ENCODE results near the gene MLXIP. TPM values are rescaled to one million over a fixed set of nuclear protein-coding genes. Genes with fewer than 3 reads are reported as not detected.

Gene MLXIP
- polyA plus RNA-seq, 1 experiment, result 5.8 TPM

- no peaks in the 10 kb centered on the region for H3K9me3 ChIP-seq (ENCODE audit: control insufficient read depth, insufficient read depth, low read length)
- no peak for DNase-seq (ENCODE audit: low read depth, low spot score)
- no peaks in the 10 kb centered on the region for H3K27me3 ChIP-seq (ENCODE audit: control insufficient read depth, insufficient read depth, low read length)
- H3K27ac ChIP-seq (ENCODE audit: low read depth, low read length), result no peak overlapping the region
- no peak overlapping the region for H3K4me3 ChIP-seq (ENCODE audit: low read depth, low read length)
- ChIA-PET POLR2A (no interaction called here), CTCF (interaction anchor here (7.6 kb wide), 1 partner anchor 66 kb away, joined by 106 read pairs; no protein-coding TSS in a partner anchor)
- no peak for TF ChIP-seq CTCF (IDR thresholded peaks at IDR 0.05; ENCODE audit: low read depth, low read length)
Observed at GRCh38 chr12:122058549-122059149, 19.9 kb upstream of the MLXIP start.

GRCh38 chr12:122059203-122059960, 19.2 kb upstream of the MLXIP start:
- Histone ChIP-seq H3K27me3 (ENCODE audit: control insufficient read depth, insufficient read depth, low read length) (no peaks in the 10 kb centered on the region), H3K27ac (ENCODE audit: low read depth, low read length) (no peak overlapping the region), H3K9me3 (ENCODE audit: control insufficient read depth, insufficient read depth, low read length) (no peaks in the 10 kb centered on the region), H3K4me3 (ENCODE audit: low read depth, low read length) (no peak overlapping the region)
- DNase-seq (ENCODE audit: low read depth, low spot score), result no peak
- TF ChIP-seq CTCF (IDR thresholded peaks at IDR 0.05; ENCODE audit: low read depth, low read length), result no peak
- POLR2A ChIA-PET, result no interaction called here
- CTCF ChIA-PET, result interaction anchor here (7.6 kb wide), 1 partner anchor 65 kb away, joined by 106 read pairs; no protein-coding TSS in a partner anchor

- ChIA-PET CTCF (interaction anchor here (0.6 to 7.6 kb wide), 2 partner anchors 64 to 105 kb away, joined by 3 to 106 read pairs; no protein-coding TSS in a partner anchor), POLR2A (no interaction called here)
- Histone ChIP-seq H3K27ac (ENCODE audit: low read depth, low read length) (peak overlapping the region; percentile 11), H3K9me3 (ENCODE audit: control insufficient read depth, insufficient read depth, low read length) (no peaks in the 10 kb centered on the region), H3K27me3 (ENCODE audit: control insufficient read depth, insufficient read depth, low read length) (no peaks in the 10 kb centered on the region), H3K4me3 (ENCODE audit: low read depth, low read length) (no peak overlapping the region)
- no peak for TF ChIP-seq CTCF (IDR thresholded peaks at IDR 0.05; ENCODE audit: low read depth, low read length)
- no peak for DNase-seq (ENCODE audit: low read depth, low spot score)
Observed at GRCh38 chr12:122060081-122060501, 18.5 kb upstream of the MLXIP start.

- ChIA-PET CTCF (interaction anchor here (1.2 kb wide), 1 partner anchor 62 kb away, joined by 4 read pairs; no protein-coding TSS in a partner anchor), POLR2A (no interaction called here)
- Histone ChIP-seq H3K27ac (ENCODE audit: low read depth, low read length) (no peak overlapping the region), H3K9me3 (ENCODE audit: control insufficient read depth, insufficient read depth, low read length) (no peaks in the 10 kb centered on the region), H3K4me3 (ENCODE audit: low read depth, low read length) (no peak overlapping the region), H3K27me3 (ENCODE audit: control insufficient read depth, insufficient read depth, low read length) (no peaks in the 10 kb centered on the region)
- DNase-seq (ENCODE audit: low read depth, low spot score), result no peak
- TF ChIP-seq CTCF (IDR thresholded peaks at IDR 0.05; ENCODE audit: low read depth, low read length), result no peak
Observed at GRCh38 chr12:122061253-122061652, 17.3 kb upstream of the MLXIP start.
